SK-N-SH treated with all-trans-retinoic acid at 6 μM for 48 hours (cell line): ENCODE data around the gene PROZ.

ENCODE experiments used
- ARNTL ChIP-seq: fragments of 450-650 bp; formaldehyde crosslinking; IDR thresholded peaks from 2 replicates; pipeline ENCODE4 v1.5.0; 2020; ENCODE audit warnings: low read depth, mild to moderate bottlenecking, moderate library complexity, borderline replicate concordance
- CSDC2 ChIP-seq: fragments of 250-450 bp; sonication (Bioruptor Pico); IDR thresholded peaks from 2 replicates; pipeline ENCODE4 v1.5.0; 2020; ENCODE audit warnings: mild to moderate bottlenecking, moderate library complexity
- PPARA ChIP-seq: fragments of 250-450 bp; sonication (Bioruptor Pico); IDR thresholded peaks from 2 replicates; pipeline ENCODE4 v1.5.0; 2020; ENCODE audit warnings: mild to moderate bottlenecking, borderline replicate concordance
- RARB ChIP-seq: fragments of 250-450 bp; sonication (Bioruptor Pico); IDR thresholded peaks from 2 replicates; pipeline ENCODE4 v1.8.0; 2021; ENCODE audit warnings: mild to moderate bottlenecking, moderate library complexity
- ZC3H10 ChIP-seq: fragments of 250-450 bp; sonication (Bioruptor Pico); IDR thresholded peaks from 2 replicates; pipeline ENCODE4 v1.5.1; 2021; ENCODE audit warnings: mild to moderate bottlenecking, moderate library complexity
- ZFP3 ChIP-seq: fragments of 250-450 bp; sonication (Bioruptor Pico); IDR thresholded peaks from 2 replicates; pipeline ENCODE4 v1.5.0; 2020; ENCODE audit warnings: mild to moderate bottlenecking, moderate library complexity
- ZFP30 ChIP-seq: fragments of 450-650 bp; formaldehyde crosslinking; IDR thresholded peaks from 2 replicates; pipeline ENCODE4 v1.5.0; 2022; ENCODE audit warnings: mild to moderate bottlenecking, moderate library complexity
- TF ChIP-seq, protein P1 (sequence below): fragments of 250-450 bp; sonication (Bioruptor Pico); IDR thresholded peaks from 2 replicates; pipeline ENCODE4 v1.8.0; 2021; ENCODE audit warnings: low read depth, mild to moderate bottlenecking, moderate library complexity, borderline replicate concordance
- TF ChIP-seq, protein P2 (sequence below): fragments of 250-450 bp; sonication (Bioruptor Pico); IDR thresholded peaks from 2 replicates; pipeline ENCODE4 v1.8.0; 2020; ENCODE audit warnings: mild to moderate bottlenecking, moderate library complexity, borderline replicate concordance
- TF ChIP-seq, protein P3 (sequence below): fragments of 250-450 bp; sonication (Bioruptor Pico); IDR thresholded peaks from 2 replicates; pipeline ENCODE4 v1.5.1; 2021; ENCODE audit warnings: mild to moderate bottlenecking, moderate library complexity
- TF ChIP-seq, protein P4 (sequence below): fragments of 250-450 bp; sonication (Bioruptor Pico); IDR thresholded peaks from 2 replicates; pipeline ENCODE4 v1.5.0; 2020; ENCODE audit warnings: mild to moderate bottlenecking, moderate library complexity
- TF ChIP-seq, protein P5 (sequence below): fragments of 250-450 bp; sonication (Bioruptor Pico); IDR thresholded peaks from 2 replicates; pipeline ENCODE4 v1.5.1; 2020; ENCODE audit warnings: low read depth, mild to moderate bottlenecking, moderate library complexity

DNA sequence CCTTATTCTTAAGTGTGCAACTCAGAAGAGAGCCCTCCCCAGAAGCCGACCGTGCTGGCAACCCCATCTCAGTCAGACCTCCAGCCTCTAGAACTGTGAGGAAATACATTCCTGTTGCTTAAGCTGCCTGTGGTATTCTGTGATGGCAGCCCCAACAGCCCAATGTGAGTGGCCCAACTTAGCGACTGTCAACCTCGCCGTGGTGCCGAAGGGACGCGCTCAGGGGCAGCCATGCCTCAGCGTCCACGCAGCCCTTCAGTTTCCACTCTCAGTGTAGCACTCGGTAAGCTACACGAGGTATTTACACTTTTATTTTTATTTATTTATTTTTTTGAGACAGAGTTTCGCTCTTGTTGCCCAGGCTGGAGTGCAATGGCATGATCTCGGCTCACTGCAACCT lies 18.4 kb downstream of the PROZ start:
- TF ChIP-seq ZFP30 (CRISPR knock-in tag): no peak
- TF ChIP-seq ARNTL (CRISPR knock-in tag): no peak
- TF ChIP-seq, protein P1, sequence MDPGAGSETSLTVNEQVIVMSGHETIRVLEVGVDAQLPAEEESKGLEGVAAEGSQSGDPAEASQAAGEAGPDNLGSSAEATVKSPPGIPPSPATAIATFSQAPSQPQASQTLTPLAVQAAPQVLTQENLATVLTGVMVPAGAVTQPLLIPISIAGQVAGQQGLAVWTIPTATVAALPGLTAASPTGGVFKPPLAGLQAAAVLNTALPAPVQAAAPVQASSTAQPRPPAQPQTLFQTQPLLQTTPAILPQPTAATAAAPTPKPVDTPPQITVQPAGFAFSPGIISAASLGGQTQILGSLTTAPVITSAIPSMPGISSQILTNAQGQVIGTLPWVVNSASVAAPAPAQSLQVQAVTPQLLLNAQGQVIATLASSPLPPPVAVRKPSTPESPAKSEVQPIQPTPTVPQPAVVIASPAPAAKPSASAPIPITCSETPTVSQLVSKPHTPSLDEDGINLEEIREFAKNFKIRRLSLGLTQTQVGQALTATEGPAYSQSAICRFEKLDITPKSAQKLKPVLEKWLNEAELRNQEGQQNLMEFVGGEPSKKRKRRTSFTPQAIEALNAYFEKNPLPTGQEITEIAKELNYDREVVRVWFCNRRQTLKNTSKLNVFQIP (CRISPR knock-in tag): no peak
- TF ChIP-seq PPARA (CRISPR knock-in tag): no peak
- no peak for TF ChIP-seq CSDC2 (CRISPR knock-in tag)
- TF ChIP-seq, protein P2, sequence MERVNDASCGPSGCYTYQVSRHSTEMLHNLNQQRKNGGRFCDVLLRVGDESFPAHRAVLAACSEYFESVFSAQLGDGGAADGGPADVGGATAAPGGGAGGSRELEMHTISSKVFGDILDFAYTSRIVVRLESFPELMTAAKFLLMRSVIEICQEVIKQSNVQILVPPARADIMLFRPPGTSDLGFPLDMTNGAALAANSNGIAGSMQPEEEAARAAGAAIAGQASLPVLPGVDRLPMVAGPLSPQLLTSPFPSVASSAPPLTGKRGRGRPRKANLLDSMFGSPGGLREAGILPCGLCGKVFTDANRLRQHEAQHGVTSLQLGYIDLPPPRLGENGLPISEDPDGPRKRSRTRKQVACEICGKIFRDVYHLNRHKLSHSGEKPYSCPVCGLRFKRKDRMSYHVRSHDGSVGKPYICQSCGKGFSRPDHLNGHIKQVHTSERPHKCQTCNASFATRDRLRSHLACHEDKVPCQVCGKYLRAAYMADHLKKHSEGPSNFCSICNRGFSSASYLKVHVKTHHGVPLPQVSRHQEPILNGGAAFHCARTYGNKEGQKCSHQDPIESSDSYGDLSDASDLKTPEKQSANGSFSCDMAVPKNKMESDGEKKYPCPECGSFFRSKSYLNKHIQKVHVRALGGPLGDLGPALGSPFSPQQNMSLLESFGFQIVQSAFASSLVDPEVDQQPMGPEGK: no peak
- TF ChIP-seq, protein P3, sequence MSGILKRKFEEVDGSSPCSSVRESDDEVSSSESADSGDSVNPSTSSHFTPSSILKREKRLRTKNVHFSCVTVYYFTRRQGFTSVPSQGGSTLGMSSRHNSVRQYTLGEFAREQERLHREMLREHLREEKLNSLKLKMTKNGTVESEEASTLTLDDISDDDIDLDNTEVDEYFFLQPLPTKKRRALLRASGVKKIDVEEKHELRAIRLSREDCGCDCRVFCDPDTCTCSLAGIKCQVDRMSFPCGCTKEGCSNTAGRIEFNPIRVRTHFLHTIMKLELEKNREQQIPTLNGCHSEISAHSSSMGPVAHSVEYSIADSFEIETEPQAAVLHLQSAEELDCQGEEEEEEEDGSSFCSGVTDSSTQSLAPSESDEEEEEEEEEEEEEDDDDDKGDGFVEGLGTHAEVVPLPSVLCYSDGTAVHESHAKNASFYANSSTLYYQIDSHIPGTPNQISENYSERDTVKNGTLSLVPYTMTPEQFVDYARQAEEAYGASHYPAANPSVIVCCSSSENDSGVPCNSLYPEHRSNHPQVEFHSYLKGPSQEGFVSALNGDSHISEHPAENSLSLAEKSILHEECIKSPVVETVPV (CRISPR knock-in tag): no peak
- no peak for TF ChIP-seq ZC3H10 (CRISPR knock-in tag)
- TF ChIP-seq, protein P4, sequence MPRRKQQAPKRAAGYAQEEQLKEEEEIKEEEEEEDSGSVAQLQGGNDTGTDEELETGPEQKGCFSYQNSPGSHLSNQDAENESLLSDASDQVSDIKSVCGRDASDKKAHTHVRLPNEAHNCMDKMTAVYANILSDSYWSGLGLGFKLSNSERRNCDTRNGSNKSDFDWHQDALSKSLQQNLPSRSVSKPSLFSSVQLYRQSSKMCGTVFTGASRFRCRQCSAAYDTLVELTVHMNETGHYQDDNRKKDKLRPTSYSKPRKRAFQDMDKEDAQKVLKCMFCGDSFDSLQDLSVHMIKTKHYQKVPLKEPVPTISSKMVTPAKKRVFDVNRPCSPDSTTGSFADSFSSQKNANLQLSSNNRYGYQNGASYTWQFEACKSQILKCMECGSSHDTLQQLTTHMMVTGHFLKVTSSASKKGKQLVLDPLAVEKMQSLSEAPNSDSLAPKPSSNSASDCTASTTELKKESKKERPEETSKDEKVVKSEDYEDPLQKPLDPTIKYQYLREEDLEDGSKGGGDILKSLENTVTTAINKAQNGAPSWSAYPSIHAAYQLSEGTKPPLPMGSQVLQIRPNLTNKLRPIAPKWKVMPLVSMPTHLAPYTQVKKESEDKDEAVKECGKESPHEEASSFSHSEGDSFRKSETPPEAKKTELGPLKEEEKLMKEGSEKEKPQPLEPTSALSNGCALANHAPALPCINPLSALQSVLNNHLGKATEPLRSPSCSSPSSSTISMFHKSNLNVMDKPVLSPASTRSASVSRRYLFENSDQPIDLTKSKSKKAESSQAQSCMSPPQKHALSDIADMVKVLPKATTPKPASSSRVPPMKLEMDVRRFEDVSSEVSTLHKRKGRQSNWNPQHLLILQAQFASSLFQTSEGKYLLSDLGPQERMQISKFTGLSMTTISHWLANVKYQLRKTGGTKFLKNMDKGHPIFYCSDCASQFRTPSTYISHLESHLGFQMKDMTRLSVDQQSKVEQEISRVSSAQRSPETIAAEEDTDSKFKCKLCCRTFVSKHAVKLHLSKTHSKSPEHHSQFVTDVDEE (CRISPR knock-in tag): no peak
- TF ChIP-seq, protein P5, sequence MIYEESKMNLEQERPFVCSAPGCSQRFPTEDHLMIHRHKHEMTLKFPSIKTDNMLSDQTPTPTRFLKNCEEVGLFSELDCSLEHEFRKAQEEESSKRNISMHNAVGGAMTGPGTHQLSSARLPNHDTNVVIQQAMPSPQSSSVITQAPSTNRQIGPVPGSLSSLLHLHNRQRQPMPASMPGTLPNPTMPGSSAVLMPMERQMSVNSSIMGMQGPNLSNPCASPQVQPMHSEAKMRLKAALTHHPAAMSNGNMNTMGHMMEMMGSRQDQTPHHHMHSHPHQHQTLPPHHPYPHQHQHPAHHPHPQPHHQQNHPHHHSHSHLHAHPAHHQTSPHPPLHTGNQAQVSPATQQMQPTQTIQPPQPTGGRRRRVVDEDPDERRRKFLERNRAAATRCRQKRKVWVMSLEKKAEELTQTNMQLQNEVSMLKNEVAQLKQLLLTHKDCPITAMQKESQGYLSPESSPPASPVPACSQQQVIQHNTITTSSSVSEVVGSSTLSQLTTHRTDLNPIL (CRISPR knock-in tag): no peak
- no peak for TF ChIP-seq RARB (CRISPR knock-in tag)
- TF ChIP-seq ZFP3 (CRISPR knock-in tag): no peak
